PC-3 (cell line): Measurements from ENCODE around the gene TGFBR3L. TPM values are rescaled to one million over a fixed set of nuclear protein-coding genes. Genes with fewer than 3 reads are reported as not detected.
"Not testable (repeated sequence)": the region's sequence is repeated elsewhere in the genome, so short reads cannot be mapped to it uniquely, and the experiment has no call there.

Source experiments
- ATAC-seq: fragments of 200-7000 bp; cut with Tn5 transposase; 2 replicates; pipeline ENCODE4 v1.9.1; 2020; ENCODE audit warnings: mild to moderate bottlenecking, moderate library complexity
- BruUV-seq: library from RNA; stranded (reverse); fragments of 400-500 nt; replicated peaks from 2 replicates; lab custom pipeline; 2021; lab: Mats Ljungman, UMichigan
- CTCF ChIA-PET: fragments of 300-600 bp; sonication (Branson Sonifier 250); formaldehyde crosslinking; loops from one replicate; lab custom pipeline; 2022; ENCODE audit warnings: antibody characterized with exemption; lab: Charles Lee
- POLR2A ChIA-PET: fragments of 300-600 bp; sonication (Branson Sonifier 250); formaldehyde crosslinking; loops from one replicate; lab custom pipeline; 2022; ENCODE audit warnings: antibody characterized with exemption; ENCODE audit not compliant: unreplicated experiment; lab: Charles Lee
- DNase-seq: peaks from one replicate; pipeline ENCODE4 v3.0.0-alpha.2; 2015
- H2AFZ ChIP-seq: fragments of 300-600 bp; sonication (generic); 2 replicates; pipeline ENCODE4 v1.6.0; 2016; ENCODE audit warnings: antibody characterized with exemption, low read length
- H3F3A ChIP-seq: fragments of 300-600 bp; sonication (generic); one replicate; pipeline ENCODE4 v1.6.0; 2017; ENCODE audit warnings: antibody characterized with exemption, low read length, control low read depth, mild to moderate bottlenecking; ENCODE audit not compliant: unreplicated experiment
- H3K27ac ChIP-seq: fragments of 300-600 bp; sonication (generic); 2 replicates; pipeline ENCODE4 v1.5.1; 2016; ENCODE audit warnings: mild to moderate bottlenecking, low read length
- H3K27me3 ChIP-seq: fragments of 300-600 bp; sonication (generic); 2 replicates; pipeline ENCODE4 v1.6.1; 2016; ENCODE audit warnings: low read length, mixed read lengths
- H3K36me3 ChIP-seq: fragments of 300-600 bp; sonication (generic); 2 replicates; pipeline ENCODE4 v1.6.1; 2016; ENCODE audit warnings: low read depth, mixed run types, low read length, mixed read lengths
- H3K4me1 ChIP-seq: fragments of 300-600 bp; sonication (generic); 2 replicates; pipeline ENCODE4 v1.5.1; 2016; ENCODE audit warnings: low read length; ENCODE audit not compliant: insufficient read depth
- H3K4me2 ChIP-seq: fragments of 300-600 bp; sonication (generic); 2 replicates; pipeline ENCODE4 v1.6.0; 2016; ENCODE audit warnings: low read length
- H3K4me3 ChIP-seq: fragments of 300-600 bp; sonication (generic); 2 replicates; pipeline ENCODE4 v1.5.1; 2016; ENCODE audit warnings: mild to moderate bottlenecking, low read length, mixed read lengths
- H3K79me2 ChIP-seq: fragments of 300-600 bp; sonication (generic); 2 replicates; pipeline ENCODE4 v1.6.1; 2017; ENCODE audit warnings: low read length, mixed read lengths
- H3K9ac ChIP-seq: fragments of 300-600 bp; sonication (generic); 2 replicates; pipeline ENCODE4 v1.6.0; 2016; ENCODE audit warnings: mild to moderate bottlenecking, low read length
- H3K9me2 ChIP-seq: fragments of 300-600 bp; sonication (generic); replicated peaks from 2 replicates; pipeline ENCODE4 v1.6.1; 2016; ENCODE audit warnings: mixed run types, low read length, mixed read lengths
- H3K9me3 ChIP-seq: fragments of 300-600 bp; sonication (generic); 2 replicates; pipeline ENCODE4 v1.6.1; 2016; ENCODE audit warnings: low read length, mixed read lengths
- H4K20me1 ChIP-seq: fragments of 300-600 bp; sonication (generic); 2 replicates; pipeline ENCODE4 v1.6.1; 2016; ENCODE audit warnings: low read length, mixed read lengths
- EZH2 ChIP-seq: fragments of 300-600 bp; sonication (generic); IDR thresholded peaks from one replicate; pipeline ENCODE4 v1.6.1; 2017; ENCODE audit warnings: antibody characterized with exemption, mild to moderate bottlenecking, low read length; ENCODE audit not compliant: unreplicated experiment
- EZH2phosphoT487 ChIP-seq: fragments of 300-600 bp; sonication (generic); IDR thresholded peaks from 2 replicates; pipeline ENCODE4 v1.6.1; 2018; ENCODE audit warnings: mild to moderate bottlenecking, antibody characterized with exemption, low read length, borderline replicate concordance
- intact Hi-C: fragments of 100-400 bp; cut with micrococcal nuclease; formaldehyde crosslinking; loops from 2 replicates; pipeline ENCODE4 v1.9.0; 2023
- total RNA-seq: library from RNA; depleted of rRNA; stranded (reverse); fragments of >200 nt; gene quantifications from 2 replicates; pipeline ENCODE4 v1.2.3, GENCODE V29; 2014
- TF ChIP-seq, protein P1 (sequence below): fragments of 300-600 bp; sonication (generic); conservative IDR thresholded peaks from 2 replicates; pipeline ENCODE4 v1.5.1; 2017; ENCODE audit warnings: antibody characterized with exemption, low read depth, mild to moderate bottlenecking, low read length

The TGFBR3L gene
- total RNA-seq, 1 experiment from 2014 or later, result 10.5 TPM

DNA sequence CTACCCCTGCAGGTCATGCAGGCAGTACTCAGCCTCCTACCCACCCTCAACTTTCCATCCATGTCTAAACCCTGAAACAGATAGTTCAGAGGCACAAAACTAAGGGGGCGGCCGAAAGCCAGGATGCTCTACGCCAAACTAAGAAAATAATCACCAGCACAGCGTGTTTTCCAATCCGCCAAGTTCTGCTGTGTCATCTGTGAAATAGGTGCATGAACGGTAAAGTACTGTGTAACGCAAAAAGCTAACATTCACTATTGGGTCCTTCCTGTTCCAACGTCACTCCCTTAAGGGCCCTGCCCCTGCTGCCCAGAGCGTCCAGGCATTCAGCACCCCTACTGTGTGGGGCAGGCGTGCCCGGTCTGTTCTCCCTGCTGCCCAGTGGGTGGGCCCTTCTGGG lies 41.1 kb downstream of the TGFBR3L start:
- Histone ChIP-seq H3F3A (peaks cover 7% of the 10 kb centered on the region), H2AFZ (no peak overlapping the region), H3K36me3 (peaks cover 8% of the 10 kb centered on the region; the same call in 1 of the 2 replicates), H3K27me3 (no peaks in the 10 kb centered on the region), H4K20me1 (no peaks in the 10 kb centered on the region), H3K4me1 (peaks cover 9% of the 10 kb centered on the region), H3K9ac (no peak overlapping the region), H3K4me2 (no peak overlapping the region), H3K27ac (no peak overlapping the region), H3K79me2 (no peaks in the 10 kb centered on the region), H3K9me2 (no peaks in the 10 kb centered on the region), H3K9me3 (no peaks in the 10 kb centered on the region), H3K4me3 (no peak overlapping the region)
- DNase-seq (no peak), ATAC-seq (no peak)
- CTCF ChIA-PET, result no interaction called here
- POLR2A ChIA-PET, result no interaction called here
- TF ChIP-seq, protein P1, sequence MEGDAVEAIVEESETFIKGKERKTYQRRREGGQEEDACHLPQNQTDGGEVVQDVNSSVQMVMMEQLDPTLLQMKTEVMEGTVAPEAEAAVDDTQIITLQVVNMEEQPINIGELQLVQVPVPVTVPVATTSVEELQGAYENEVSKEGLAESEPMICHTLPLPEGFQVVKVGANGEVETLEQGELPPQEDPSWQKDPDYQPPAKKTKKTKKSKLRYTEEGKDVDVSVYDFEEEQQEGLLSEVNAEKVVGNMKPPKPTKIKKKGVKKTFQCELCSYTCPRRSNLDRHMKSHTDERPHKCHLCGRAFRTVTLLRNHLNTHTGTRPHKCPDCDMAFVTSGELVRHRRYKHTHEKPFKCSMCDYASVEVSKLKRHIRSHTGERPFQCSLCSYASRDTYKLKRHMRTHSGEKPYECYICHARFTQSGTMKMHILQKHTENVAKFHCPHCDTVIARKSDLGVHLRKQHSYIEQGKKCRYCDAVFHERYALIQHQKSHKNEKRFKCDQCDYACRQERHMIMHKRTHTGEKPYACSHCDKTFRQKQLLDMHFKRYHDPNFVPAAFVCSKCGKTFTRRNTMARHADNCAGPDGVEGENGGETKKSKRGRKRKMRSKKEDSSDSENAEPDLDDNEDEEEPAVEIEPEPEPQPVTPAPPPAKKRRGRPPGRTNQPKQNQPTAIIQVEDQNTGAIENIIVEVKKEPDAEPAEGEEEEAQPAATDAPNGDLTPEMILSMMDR, result no peak
- TF ChIP-seq EZH2 (no peak), EZH2phosphoT487 (no peak)
- no TSS peak for BruUV-seq
- intact Hi-C loops, result no loop called here

DNA sequence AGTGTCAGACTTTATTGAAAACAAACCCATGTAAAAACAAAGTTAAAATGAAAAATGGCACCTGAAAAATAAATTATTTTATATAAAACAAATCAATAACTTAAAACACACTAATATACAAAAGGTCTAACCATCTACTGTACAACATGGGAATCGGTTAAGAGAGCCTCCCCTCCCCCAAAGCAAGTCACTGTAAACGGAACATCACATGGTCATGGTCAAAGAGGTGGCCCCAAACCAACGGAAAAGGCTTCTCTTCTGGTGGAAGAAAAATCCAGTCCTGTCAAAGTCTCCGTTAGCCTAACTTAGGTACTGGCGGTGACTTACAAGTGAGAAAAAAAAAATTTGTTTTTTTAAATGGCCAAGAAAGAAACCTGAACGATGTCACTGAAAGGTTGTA lies 44.6 kb downstream of the TGFBR3L start:
- Histone ChIP-seq H3K27me3 (no peaks in the 10 kb centered on the region), H3K36me3 (peaks cover 34% of the 10 kb centered on the region; the same call in 1 of the 2 replicates)

DNA sequence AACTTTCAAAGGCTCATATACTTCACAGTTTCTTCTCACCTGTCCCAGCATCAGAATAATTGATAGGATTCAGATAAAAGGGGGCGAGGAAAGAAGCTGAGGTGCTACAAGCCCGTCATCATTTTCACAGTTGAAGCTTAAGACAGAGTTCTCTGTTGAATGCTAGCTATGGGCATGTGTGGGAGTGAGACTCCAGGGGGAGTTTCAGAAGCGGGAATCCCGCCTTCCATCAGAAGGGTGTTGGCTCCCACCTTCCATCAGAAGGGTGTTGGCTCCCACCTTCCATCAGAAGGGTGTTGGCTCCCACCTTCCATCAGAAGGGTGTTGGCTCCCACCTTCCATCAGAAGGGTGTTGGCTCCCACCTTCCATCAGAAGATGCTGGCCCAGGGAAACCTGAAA lies 46.5 kb downstream of the TGFBR3L start:
- H3K27me3 ChIP-seq, H3K9ac ChIP-seq, H3K79me2 ChIP-seq, DNase-seq, H3K27ac ChIP-seq, POLR2A ChIA-PET, H3F3A ChIP-seq, BruUV-seq, CTCF ChIA-PET, H3K4me2 ChIP-seq, H3K9me2 ChIP-seq, H3K9me3 ChIP-seq, H3K4me1 ChIP-seq, intact Hi-C loops, H2AFZ ChIP-seq, H4K20me1 ChIP-seq, H3K4me3 ChIP-seq, ATAC-seq: not testable (repeated sequence)
- H3K36me3 ChIP-seq, result peaks cover 44% of the 10 kb centered on the region

More for the DNA sequence above, 44.6 kb downstream of the TGFBR3L start:
- CTCF ChIA-PET, result no interaction called here
- H3K9ac ChIP-seq, result no peak overlapping the region
- no peaks in the 10 kb centered on the region for H3K9me2 ChIP-seq
- POLR2A ChIA-PET, result interaction anchor here (0.7 kb wide), 1 partner anchor 109 kb away, joined by 3 read pairs; no protein-coding TSS in a partner anchor
- no peaks in the 10 kb centered on the region for H3K9me3 ChIP-seq
- H3K4me1 ChIP-seq, result no peaks in the 10 kb centered on the region
- no peak overlapping the region for H3K4me2 ChIP-seq
- H3K4me3 ChIP-seq, result no peak overlapping the region
- DNase-seq (no peak), ATAC-seq (no peak)
- H4K20me1 ChIP-seq, result no peaks in the 10 kb centered on the region
- H2AFZ ChIP-seq, result no peak overlapping the region
- TF ChIP-seq, protein P1, result no peak
- TF ChIP-seq EZH2phosphoT487 (no peak), EZH2 (no peak)
- H3F3A ChIP-seq, result peaks cover 7% of the 10 kb centered on the region
- BruUV-seq, result no TSS peak
- intact Hi-C loops, result no loop called here
- no peak overlapping the region for H3K27ac ChIP-seq
- H3K79me2 ChIP-seq, result no peaks in the 10 kb centered on the region
